ENCODE data around the gene ABTB2.

The ABTB2 gene

DNA sequence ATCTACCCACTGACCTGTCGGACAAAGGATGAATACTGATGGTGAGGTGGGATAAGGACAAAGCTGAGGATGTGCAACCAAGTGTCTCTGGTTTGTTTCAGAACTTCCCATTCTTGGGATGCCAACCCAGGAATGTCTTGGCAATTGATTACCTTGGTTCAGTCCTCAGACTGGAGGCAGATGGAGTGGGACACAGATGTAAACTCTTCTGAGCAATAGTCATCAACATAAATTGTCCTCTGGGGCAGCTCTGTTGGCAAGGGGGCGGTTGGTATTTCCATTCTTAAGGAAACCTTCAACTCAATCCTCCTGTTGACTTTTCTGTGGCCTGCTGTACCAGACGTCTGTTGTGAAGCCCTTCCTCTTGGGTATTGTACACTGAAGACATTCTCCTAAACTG, 6.8 kb downstream of the ABTB2 start:
- Histone ChIP-seq H3K14ac (ENCODE audit: low read length) (no peak overlapping the region), H3K4me3 (ENCODE audit: low read length in 2 of 2) (no peak overlapping the region), H2AFZ (ENCODE audit: low read length) (no peak overlapping the region), H3K79me1 (ENCODE audit: low read depth, low read length) (no peaks in the 10 kb centered on the region), H3K27ac (replicated peaks; ENCODE audit: low read length) (no peak overlapping the region), H2BK12ac (ENCODE audit: low read length) (no peak overlapping the region), H2BK15ac (ENCODE audit: low read length) (no peak overlapping the region), H3K36me3 (replicated peaks in 1 of 2; ENCODE audit: control insufficient read depth in 2 of 2, insufficient read depth in 2 of 2, low read length in 2 of 2) (no peaks in the 10 kb centered on the region), H3K4me2 (ENCODE audit: insufficient read depth, low read length, poor library complexity, severe bottlenecking) (no peak overlapping the region), H3K9ac (ENCODE audit: low read depth, low read length, poor library complexity) (no peak overlapping the region), H3K4ac (ENCODE audit: low read length) (no peak overlapping the region), H4K91ac (ENCODE audit: low read depth, low read length, poor library complexity) (no peak overlapping the region), H3K27me3 (ENCODE audit: control insufficient read depth in 3 of 3, insufficient read depth in 3 of 3, low read depth in 1 of 3, low read length in 3 of 3) (peaks cover 0 to 8% (median 0%) of the 10 kb centered on the region in 3 experiments), H2BK5ac (ENCODE audit: low read length) (no peak overlapping the region), H3K18ac (ENCODE audit: low read length) (no peak overlapping the region), H3K23ac (ENCODE audit: low read depth, low read length, poor library complexity) (no peak overlapping the region), H2BK120ac (ENCODE audit: low read depth, low read length) (no peak overlapping the region), H2AK5ac (ENCODE audit: low read depth, low read length) (no peak overlapping the region), H3K9me3 (replicated peaks in 1 of 2; ENCODE audit: control insufficient read depth in 2 of 2, insufficient read depth in 1 of 2, low read depth in 1 of 2, low read length in 2 of 2) (no peaks in the 10 kb centered on the region), H3K4me1 (ENCODE audit: control insufficient read depth in 2 of 2, insufficient read depth in 1 of 2, low read depth in 1 of 2, low read length in 2 of 2) (peaks cover 3 to 6% of the 10 kb centered on the region in 2 donors), H4K8ac (ENCODE audit: low read depth, low read length) (no peak overlapping the region)
- WGBS, 2 donors (ENCODE audit: extremely low coverage in 2 of 2, insufficient read length in 2 of 2, insufficient replicate concordance in 1 of 2): no CpG with 5 or more reads among the region's 3 CpGs
- no peak for DNase-seq (ENCODE audit: low spot score)

DNA sequence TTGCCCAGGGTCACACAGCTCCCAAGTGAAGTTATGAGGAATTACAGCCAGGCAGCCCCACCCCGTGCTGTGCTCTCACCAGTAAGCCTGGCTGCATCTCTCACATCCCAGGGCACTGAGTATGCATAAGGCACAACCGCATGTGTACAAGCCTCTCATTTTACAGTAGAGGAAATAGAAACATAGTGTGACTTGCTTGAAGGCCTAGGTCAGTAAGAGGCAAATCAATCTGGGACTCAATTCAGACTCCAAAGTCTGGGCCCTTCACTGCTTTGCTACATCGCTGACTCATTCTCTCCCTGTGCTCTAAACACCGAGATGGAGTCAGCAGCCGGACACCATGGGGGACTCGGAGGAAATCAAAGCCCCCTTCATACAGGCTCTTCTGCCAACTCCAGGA, 7.9 kb downstream of the ABTB2 start:
- H2BK120ac ChIP-seq (ENCODE audit: low read depth, low read length): no peak overlapping the region
- peaks cover 0 to 1% (median 0%) of the 10 kb centered on the region in 3 experiments for H3K27me3 ChIP-seq (ENCODE audit: control insufficient read depth in 3 of 3, insufficient read depth in 3 of 3, low read depth in 1 of 3, low read length in 3 of 3)
- H3K9ac ChIP-seq (ENCODE audit: low read depth, low read length, poor library complexity): no peak overlapping the region
- WGBS, 2 donors (ENCODE audit: extremely low coverage in 2 of 2, insufficient read length in 2 of 2, insufficient replicate concordance in 1 of 2): no CpG with 5 or more reads among the region's 6 CpGs
- H2AFZ ChIP-seq (ENCODE audit: low read length): no peak overlapping the region
- no peak overlapping the region for H3K4me3 ChIP-seq (ENCODE audit: low read length in 2 of 2)
- no peaks in the 10 kb centered on the region for H3K9me3 ChIP-seq (replicated peaks in 1 of 2; ENCODE audit: control insufficient read depth in 2 of 2, insufficient read depth in 1 of 2, low read depth in 1 of 2, low read length in 2 of 2)
- no peaks in the 10 kb centered on the region for H3K4me1 ChIP-seq (ENCODE audit: control insufficient read depth in 2 of 2, insufficient read depth in 1 of 2, low read depth in 1 of 2, low read length in 2 of 2)
- no peak overlapping the region for H3K14ac ChIP-seq (ENCODE audit: low read length)
- no peak overlapping the region for H3K4me2 ChIP-seq (ENCODE audit: insufficient read depth, low read length, poor library complexity, severe bottlenecking)
- H3K23ac ChIP-seq (ENCODE audit: low read depth, low read length, poor library complexity): no peak overlapping the region
- no peaks in the 10 kb centered on the region for H3K36me3 ChIP-seq (replicated peaks in 1 of 2; ENCODE audit: control insufficient read depth in 2 of 2, insufficient read depth in 2 of 2, low read length in 2 of 2)
- no peak overlapping the region for H4K91ac ChIP-seq (ENCODE audit: low read depth, low read length, poor library complexity)
- H3K4ac ChIP-seq (ENCODE audit: low read length): no peak overlapping the region
- no peak overlapping the region for H2BK5ac ChIP-seq (ENCODE audit: low read length)
- H3K79me1 ChIP-seq (ENCODE audit: low read depth, low read length): no peaks in the 10 kb centered on the region
- no peak overlapping the region for H2AK5ac ChIP-seq (ENCODE audit: low read depth, low read length)
- no peak overlapping the region for H2BK15ac ChIP-seq (ENCODE audit: low read length)
- DNase-seq (ENCODE audit: low spot score): no peak
- H3K18ac ChIP-seq (ENCODE audit: low read length): no peak overlapping the region
- H4K8ac ChIP-seq (ENCODE audit: low read depth, low read length): no peak overlapping the region
- H2BK12ac ChIP-seq (ENCODE audit: low read length): no peak overlapping the region
- no peak overlapping the region for H3K27ac ChIP-seq (replicated peaks; ENCODE audit: low read length)

DNA sequence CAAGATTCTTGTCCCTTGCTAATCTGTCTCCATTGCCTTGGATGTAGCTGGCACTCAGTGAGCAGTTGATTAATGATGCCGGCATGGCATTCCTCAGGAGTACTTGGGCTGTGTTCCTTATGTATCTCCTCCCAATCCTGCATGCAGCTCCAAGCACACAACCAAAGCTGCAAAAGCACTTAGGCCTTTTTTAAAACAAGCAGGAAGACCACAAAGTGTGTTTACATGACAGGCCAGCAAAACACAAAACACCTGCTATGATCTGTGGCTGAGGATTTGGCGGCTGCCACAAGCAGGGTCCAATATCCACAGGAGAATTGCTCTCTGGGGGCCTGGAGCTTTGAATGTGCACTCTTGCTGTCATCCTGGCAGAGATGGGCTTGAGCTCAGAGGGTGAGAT, 8.9 kb downstream of the ABTB2 start:
- Histone ChIP-seq H3K14ac (ENCODE audit: low read length) (no peak overlapping the region), H3K36me3 (replicated peaks in 1 of 2; ENCODE audit: control insufficient read depth in 2 of 2, insufficient read depth in 2 of 2, low read length in 2 of 2) (no peaks in the 10 kb centered on the region), H2BK12ac (ENCODE audit: low read length) (no peak overlapping the region), H2AK5ac (ENCODE audit: low read depth, low read length) (no peak overlapping the region), H3K79me1 (ENCODE audit: low read depth, low read length) (no peaks in the 10 kb centered on the region), H3K27ac (replicated peaks; ENCODE audit: low read length) (no peak overlapping the region), H4K8ac (ENCODE audit: low read depth, low read length) (no peak overlapping the region), H2BK120ac (ENCODE audit: low read depth, low read length) (no peak overlapping the region), H3K4ac (ENCODE audit: low read length) (no peak overlapping the region), H3K9ac (ENCODE audit: low read depth, low read length, poor library complexity) (no peak overlapping the region), H3K4me2 (ENCODE audit: insufficient read depth, low read length, poor library complexity, severe bottlenecking) (no peak overlapping the region), H3K27me3 (ENCODE audit: control insufficient read depth in 3 of 3, insufficient read depth in 3 of 3, low read depth in 1 of 3, low read length in 3 of 3) (no peaks in the 10 kb centered on the region), H3K9me3 (replicated peaks in 1 of 2; ENCODE audit: control insufficient read depth in 2 of 2, insufficient read depth in 1 of 2, low read depth in 1 of 2, low read length in 2 of 2) (no peaks in the 10 kb centered on the region), H3K4me3 (ENCODE audit: low read length in 2 of 2) (no peak overlapping the region), H4K91ac (ENCODE audit: low read depth, low read length, poor library complexity) (no peak overlapping the region), H2BK5ac (ENCODE audit: low read length) (no peak overlapping the region), H3K4me1 (ENCODE audit: control insufficient read depth in 2 of 2, insufficient read depth in 1 of 2, low read depth in 1 of 2, low read length in 2 of 2) (no peaks in the 10 kb centered on the region), H2BK15ac (ENCODE audit: low read length) (no peak overlapping the region), H3K23ac (ENCODE audit: low read depth, low read length, poor library complexity) (no peak overlapping the region), H3K18ac (ENCODE audit: low read length) (no peak overlapping the region), H2AFZ (ENCODE audit: low read length) (no peak overlapping the region)
- no CpG with 5 or more reads among the region's 2 CpGs for WGBS, 2 donors (ENCODE audit: extremely low coverage in 2 of 2, insufficient read length in 2 of 2, insufficient replicate concordance in 1 of 2)
- DNase-seq (ENCODE audit: low spot score): no peak

DNA sequence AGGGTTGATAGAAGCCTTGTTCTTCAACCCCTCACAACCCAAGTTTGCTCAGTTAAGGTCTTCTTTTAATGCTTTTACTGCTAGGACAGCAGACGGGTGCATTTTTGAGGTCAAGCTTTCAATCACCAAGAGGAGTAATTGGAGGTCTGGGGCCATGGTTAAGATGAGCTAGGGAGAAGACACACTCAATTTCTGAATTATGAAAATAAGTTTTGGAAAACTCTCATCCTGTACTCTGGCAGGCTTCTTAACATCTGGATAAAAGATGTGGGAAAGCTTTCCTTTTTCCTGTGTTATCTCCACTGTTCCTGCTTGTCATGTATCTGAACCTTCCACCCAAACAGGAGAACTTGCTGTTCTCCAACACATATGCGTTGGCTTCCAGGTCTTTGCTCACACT, 9.7 kb downstream of the ABTB2 start:
- no CpG with 5 or more reads among the region's 2 CpGs for WGBS, 2 donors (ENCODE audit: extremely low coverage in 2 of 2, insufficient read length in 2 of 2, insufficient replicate concordance in 1 of 2)
- H2AFZ ChIP-seq (ENCODE audit: low read length): no peak overlapping the region
- no peak overlapping the region for H2BK5ac ChIP-seq (ENCODE audit: low read length)
- no peak overlapping the region for H4K91ac ChIP-seq (ENCODE audit: low read depth, low read length, poor library complexity)
- no peaks in the 10 kb centered on the region for H3K4me1 ChIP-seq (ENCODE audit: control insufficient read depth in 2 of 2, insufficient read depth in 1 of 2, low read depth in 1 of 2, low read length in 2 of 2)
- H2BK12ac ChIP-seq (ENCODE audit: low read length): no peak overlapping the region
- H2BK15ac ChIP-seq (ENCODE audit: low read length): no peak overlapping the region
- DNase-seq (ENCODE audit: low spot score): no peak
- no peak overlapping the region for H3K4me2 ChIP-seq (ENCODE audit: insufficient read depth, low read length, poor library complexity, severe bottlenecking)
- no peaks in the 10 kb centered on the region for H3K27me3 ChIP-seq (ENCODE audit: control insufficient read depth in 3 of 3, insufficient read depth in 3 of 3, low read depth in 1 of 3, low read length in 3 of 3)
- H3K36me3 ChIP-seq (replicated peaks in 1 of 2; ENCODE audit: control insufficient read depth in 2 of 2, insufficient read depth in 2 of 2, low read length in 2 of 2): no peaks in the 10 kb centered on the region
- no peak overlapping the region for H3K18ac ChIP-seq (ENCODE audit: low read length)
- H3K4ac ChIP-seq (ENCODE audit: low read length): no peak overlapping the region
- H4K8ac ChIP-seq (ENCODE audit: low read depth, low read length): no peak overlapping the region
- no peaks in the 10 kb centered on the region for H3K79me1 ChIP-seq (ENCODE audit: low read depth, low read length)
- no peak overlapping the region for H3K4me3 ChIP-seq (ENCODE audit: low read length in 2 of 2)
- no peak overlapping the region for H3K27ac ChIP-seq (replicated peaks; ENCODE audit: low read length)
- no peaks in the 10 kb centered on the region for H3K9me3 ChIP-seq (replicated peaks in 1 of 2; ENCODE audit: control insufficient read depth in 2 of 2, insufficient read depth in 1 of 2, low read depth in 1 of 2, low read length in 2 of 2)
- H3K9ac ChIP-seq (ENCODE audit: low read depth, low read length, poor library complexity): no peak overlapping the region
- H3K23ac ChIP-seq (ENCODE audit: low read depth, low read length, poor library complexity): no peak overlapping the region
- H2BK120ac ChIP-seq (ENCODE audit: low read depth, low read length): no peak overlapping the region
- no peak overlapping the region for H3K14ac ChIP-seq (ENCODE audit: low read length)
- no peak overlapping the region for H2AK5ac ChIP-seq (ENCODE audit: low read depth, low read length)
